Activated CD8-positive, alpha-beta T cell treated with anti-CD3 and anti-CD28 coated beads for 36 hours (primary cell): ENCODE measurements around the gene CREG2. TPM values are rescaled to one million over a fixed set of nuclear protein-coding genes. Genes with fewer than 3 reads are reported as not detected.

Source experiments
- ATAC-seq: fragments of 200-7000 bp; cut with Tn5 transposase; one replicate; pipeline ENCODE4 v1.10.0; 2021; ENCODE audit warnings: mild to moderate bottlenecking, moderate library complexity
- CTCF ChIA-PET: fragments of 350-600 bp; sonication (Branson Sonifier 250); formaldehyde crosslinking; loops from one replicate; lab custom pipeline; 2021; ENCODE audit warnings: antibody characterized with exemption; lab: Charles Lee
- POLR2A ChIA-PET: fragments of 350-600 bp; sonication (Branson Sonifier 250); formaldehyde crosslinking; loops from one replicate; lab custom pipeline; 2021; ENCODE audit warnings: antibody characterized with exemption; lab: Charles Lee
- DNase-seq: peaks from one replicate; pipeline ENCODE4 v3.0.0-alpha.2; 2020
- H3K27ac Mint-ChIP-seq: one replicate; pipeline ENCODE4 v1.8.0; 2021; ENCODE audit warnings: mild to moderate bottlenecking, mixed read lengths
- H3K27me3 Mint-ChIP-seq: one replicate; pipeline ENCODE4 v1.8.0; 2021; ENCODE audit warnings: mixed read lengths
- H3K36me3 Mint-ChIP-seq: one replicate; pipeline ENCODE4 v1.8.0; 2021; ENCODE audit warnings: low read depth, mixed read lengths
- H3K4me1 Mint-ChIP-seq: one replicate; pipeline ENCODE4 v1.8.0; 2021; ENCODE audit warnings: low read depth, mixed read lengths
- H3K4me3 Mint-ChIP-seq: one replicate; pipeline ENCODE4 v1.8.0; 2021; ENCODE audit warnings: mild to moderate bottlenecking, moderate library complexity, mixed read lengths
- H3K9me3 Mint-ChIP-seq: one replicate; pipeline ENCODE4 v1.8.0; 2021; ENCODE audit warnings: mixed read lengths
- CTCF ChIP-seq: fragments of 200-600 bp; IDR thresholded peaks from one replicate; pipeline ENCODE4 v1.8.0; 2022; ENCODE audit warnings: antibody characterized with exemption, mild to moderate bottlenecking
- intact Hi-C: fragments of 100-400 bp; cut with micrococcal nuclease; formaldehyde crosslinking; loops from one replicate; pipeline ENCODE4 v1.10.0; 2022
- total RNA-seq, 2 experiments: library from RNA; stranded (reverse); gene quantifications; one replicate each; pipeline ENCODE4 v1.2.3, GENCODE V29; 2021

Gene CREG2
- total RNA-seq, 2 experiments from 2014 or later, result not detected

DNA sequence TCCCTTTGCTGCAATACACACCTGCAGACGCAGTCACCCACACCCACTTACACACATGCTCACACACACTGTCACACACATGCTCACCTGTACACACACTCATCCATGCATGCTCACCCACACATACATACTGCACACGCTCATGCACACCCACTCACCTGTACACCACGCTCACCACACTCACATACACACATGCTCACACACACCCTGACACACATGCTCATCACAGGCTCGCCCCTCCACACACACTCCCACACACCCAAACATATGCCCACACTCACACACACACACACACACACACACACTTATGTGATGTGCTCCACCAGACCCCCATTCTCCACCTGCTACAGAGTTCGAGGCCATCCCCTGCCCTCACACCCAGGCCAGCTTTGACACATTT, 22.8 kb upstream of the CREG2 start:
- ChIA-PET POLR2A (no interaction called here), CTCF (interaction anchor here (2.2 kb wide), 1 partner anchor 9 kb away, joined by 12 read pairs; no protein-coding TSS in a partner anchor)
- intact Hi-C loops, result loop anchor here (10.0 kb wide), 1 partner anchor 245 kb away; no protein-coding TSS in a partner anchor
- Mint-ChIP-seq H3K36me3 (no peaks in the 10 kb centered on the region), H3K4me1 (no peaks in the 10 kb centered on the region), H3K27me3 (peaks cover 2% of the 10 kb centered on the region), H3K4me3 (no peak overlapping the region), H3K27ac (no peak overlapping the region), H3K9me3 (peaks cover 2% of the 10 kb centered on the region)
- DNase-seq (no peak), ATAC-seq (no peak)
- TF ChIP-seq CTCF, result no peak

DNA sequence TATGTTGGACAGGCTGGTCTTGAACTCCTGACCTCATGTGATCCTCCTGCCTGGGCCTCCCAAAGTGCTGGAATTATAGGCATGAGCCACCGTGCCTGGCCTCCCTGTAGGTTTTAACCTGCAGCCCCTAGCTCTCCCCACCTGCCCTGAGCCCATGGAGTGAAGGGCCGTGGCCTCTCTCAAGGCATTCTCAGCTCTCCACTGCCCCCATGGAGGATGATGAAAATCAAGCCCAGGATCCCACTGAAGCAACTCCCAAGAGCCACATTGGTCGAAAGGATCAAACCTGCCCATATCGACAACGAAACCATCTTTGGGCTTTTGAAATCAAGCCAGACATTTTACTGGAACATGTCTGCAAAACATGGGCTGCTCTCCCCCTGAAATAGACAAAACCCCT, 22.4 kb upstream of the CREG2 start:
- ChIA-PET POLR2A (no interaction called here), CTCF (interaction anchor here (2.2 kb wide), 1 partner anchor 9 kb away, joined by 12 read pairs; no protein-coding TSS in a partner anchor)
- H3K36me3 Mint-ChIP-seq, result no peaks in the 10 kb centered on the region
- no peaks in the 10 kb centered on the region for H3K4me1 Mint-ChIP-seq
- peaks cover 2% of the 10 kb centered on the region for H3K27me3 Mint-ChIP-seq
- intact Hi-C loops, result loop anchor here (10.0 kb wide), 1 partner anchor 245 kb away; no protein-coding TSS in a partner anchor
- TF ChIP-seq CTCF, result no peak
- H3K4me3 Mint-ChIP-seq, result no peak overlapping the region
- no peaks in the 10 kb centered on the region for H3K9me3 Mint-ChIP-seq
- ATAC-seq (no peak), DNase-seq (no peak)
- no peak overlapping the region for H3K27ac Mint-ChIP-seq

- no peak for ATAC-seq
- POLR2A ChIA-PET, result no interaction called here
- H3K4me3 Mint-ChIP-seq, result no peak overlapping the region
Measured at GRCh38 chr2:101408925-101409324, 21.6 kb upstream of the CREG2 start.

DNA sequence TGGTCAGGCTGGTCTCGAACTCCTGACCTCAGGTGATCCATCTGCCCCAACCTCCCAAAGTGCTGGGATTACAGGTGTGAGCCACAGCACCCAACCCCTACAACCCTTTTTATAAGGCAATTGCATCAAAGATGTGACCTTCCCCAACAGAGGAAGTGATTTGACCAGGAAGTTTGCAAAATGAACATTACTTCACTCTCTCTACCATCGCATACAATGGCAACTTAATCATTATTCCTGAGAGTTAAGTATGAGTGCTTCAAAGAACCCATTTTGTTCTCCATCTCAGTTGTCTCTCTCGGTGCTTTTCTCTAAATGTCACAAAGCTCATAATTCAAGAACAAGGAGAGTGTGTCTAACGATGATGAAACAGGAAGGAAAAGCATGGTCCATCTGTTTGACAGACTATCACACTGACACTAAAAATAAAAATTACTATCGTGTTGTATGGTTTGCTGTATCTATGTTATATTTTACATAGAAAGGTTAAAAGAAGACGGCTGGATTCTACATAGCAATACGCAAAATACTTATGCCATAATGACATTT, 18.1 kb upstream of the CREG2 start:
- H3K27me3 Mint-ChIP-seq, result peaks cover 10% of the 10 kb centered on the region
- no peaks in the 10 kb centered on the region for H3K9me3 Mint-ChIP-seq
- no peak overlapping the region for H3K4me3 Mint-ChIP-seq
- POLR2A ChIA-PET, result interaction anchor here (0.6 kb wide), 1 partner anchor 72 kb away, joined by 3 read pairs; no protein-coding TSS in a partner anchor
- no peak for DNase-seq
- no peak overlapping the region for H3K27ac Mint-ChIP-seq
- no peaks in the 10 kb centered on the region for H3K36me3 Mint-ChIP-seq
- CTCF ChIA-PET, result interaction anchor here (0.8 to 1.0 kb wide), 2 partner anchors 13 to 70 kb away, joined by 3 read pairs; partner anchors contain the start of gene RFX8
- no peaks in the 10 kb centered on the region for H3K4me1 Mint-ChIP-seq
- no peak for TF ChIP-seq CTCF
- intact Hi-C loops, result no loop called here
- ATAC-seq, result no peak

More at GRCh38 chr2:101408925-101409324, 21.6 kb upstream of the CREG2 start:
- intact Hi-C loops, result no loop called here
- no peaks in the 10 kb centered on the region for H3K36me3 Mint-ChIP-seq
- no peak for DNase-seq
- no peaks in the 10 kb centered on the region for H3K9me3 Mint-ChIP-seq
- H3K27me3 Mint-ChIP-seq, result peaks cover 2% of the 10 kb centered on the region
- CTCF ChIA-PET, result interaction anchor here (0.5 to 2.7 kb wide), 3 partner anchors 10 to 422 kb away, joined by 3 to 12 read pairs (median 6); no protein-coding TSS in a partner anchor
- H3K27ac Mint-ChIP-seq, result no peak overlapping the region
- no peak for TF ChIP-seq CTCF
- no peaks in the 10 kb centered on the region for H3K4me1 Mint-ChIP-seq

GRCh38 chr2:101403745-101404144, 16.4 kb upstream of the CREG2 start:
- POLR2A ChIA-PET, result no interaction called here
- Mint-ChIP-seq H3K27me3 (peaks cover 17% of the 10 kb centered on the region), H3K4me1 (no peaks in the 10 kb centered on the region), H3K9me3 (no peaks in the 10 kb centered on the region), H3K36me3 (no peaks in the 10 kb centered on the region), H3K27ac (no peak overlapping the region), H3K4me3 (no peak overlapping the region)
- no peak for TF ChIP-seq CTCF
- CTCF ChIA-PET, result no interaction called here
- no peak for ATAC-seq
- no peak for DNase-seq
- intact Hi-C loops, result no loop called here
